Mononuclear cell (primary cell): ENCODE data around the gene ACOT2. TPM values are rescaled to one million over a fixed set of nuclear protein-coding genes. Genes with fewer than 3 reads are reported as not detected.
A peak's percentile ranks its signal among the peaks of the same experiment; 100 is the strongest.
"Not testable (repeated sequence)": the region's sequence is repeated elsewhere in the genome, so short reads cannot be mapped to it uniquely, and the experiment has no call there.

Experiments used
- H3K27me3 ChIP-seq: 2 replicates; pipeline ENCODE4 v1.6.0; 2011; ENCODE audit warnings: low read length, control low read depth; ENCODE audit not compliant: insufficient read depth
- H3K4me1 ChIP-seq: 2 replicates; pipeline ENCODE4 v1.5.1; 2011; ENCODE audit warnings: mild to moderate bottlenecking, low read length, control low read depth; ENCODE audit not compliant: insufficient read depth
- H3K4me3 ChIP-seq: 2 replicates; pipeline ENCODE4 v1.5.1; 2011; ENCODE audit warnings: mild to moderate bottlenecking, low read length, moderate library complexity
- H3K9me3 ChIP-seq: 2 replicates; pipeline ENCODE4 v1.5.1; 2011; ENCODE audit warnings: low read depth, mild to moderate bottlenecking, control low read depth, low read length
- total RNA-seq: library from RNA; depleted of rRNA; stranded (reverse); fragments of >200 nt; gene quantifications from one replicate; pipeline ENCODE4 v1.2.3, GENCODE V29; 2012

The ACOT2 gene, protein sequence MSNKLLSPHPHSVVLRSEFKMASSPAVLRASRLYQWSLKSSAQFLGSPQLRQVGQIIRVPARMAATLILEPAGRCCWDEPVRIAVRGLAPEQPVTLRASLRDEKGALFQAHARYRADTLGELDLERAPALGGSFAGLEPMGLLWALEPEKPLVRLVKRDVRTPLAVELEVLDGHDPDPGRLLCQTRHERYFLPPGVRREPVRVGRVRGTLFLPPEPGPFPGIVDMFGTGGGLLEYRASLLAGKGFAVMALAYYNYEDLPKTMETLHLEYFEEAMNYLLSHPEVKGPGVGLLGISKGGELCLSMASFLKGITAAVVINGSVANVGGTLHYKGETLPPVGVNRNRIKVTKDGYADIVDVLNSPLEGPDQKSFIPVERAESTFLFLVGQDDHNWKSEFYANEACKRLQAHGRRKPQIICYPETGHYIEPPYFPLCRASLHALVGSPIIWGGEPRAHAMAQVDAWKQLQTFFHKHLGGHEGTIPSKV
- 12.9 TPM for total RNA-seq

DNA sequence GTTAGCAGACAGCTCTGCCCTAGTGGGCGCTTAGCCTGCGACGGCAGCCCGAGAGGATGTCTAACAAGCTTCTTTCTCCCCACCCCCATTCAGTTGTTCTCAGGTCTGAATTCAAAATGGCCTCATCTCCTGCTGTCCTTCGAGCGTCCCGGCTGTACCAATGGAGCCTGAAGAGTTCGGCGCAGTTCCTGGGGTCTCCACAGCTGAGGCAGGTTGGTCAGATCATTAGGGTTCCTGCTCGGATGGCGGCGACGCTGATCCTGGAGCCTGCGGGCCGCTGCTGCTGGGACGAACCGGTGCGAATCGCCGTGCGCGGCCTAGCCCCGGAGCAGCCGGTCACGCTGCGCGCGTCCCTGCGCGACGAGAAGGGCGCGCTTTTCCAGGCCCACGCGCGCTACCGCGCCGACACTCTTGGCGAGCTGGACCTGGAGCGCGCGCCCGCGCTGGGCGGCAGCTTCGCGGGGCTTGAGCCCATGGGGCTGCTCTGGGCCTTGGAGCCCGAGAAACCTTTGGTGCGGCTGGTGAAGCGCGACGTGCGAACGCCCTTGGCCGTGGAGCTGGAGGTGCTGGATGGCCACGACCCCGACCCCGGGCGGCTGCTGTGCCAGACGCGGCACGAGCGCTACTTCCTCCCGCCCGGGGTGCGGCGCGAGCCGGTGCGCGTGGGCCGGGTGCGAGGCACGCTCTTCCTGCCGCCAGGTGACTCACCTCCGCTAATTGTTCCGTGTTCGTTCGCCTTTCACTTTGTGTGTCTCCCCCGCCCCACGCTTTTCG, at the start of gene ACOT2:
TSS of gene ACOT2 (plus strand) at position 29 of the 774 bp plus-strand sequence. CDS start at position 57, 28 bp downstream.
- Histone ChIP-seq H3K4me3 (peak within 1 kb of the TSS; percentile 52), H3K4me1 (peaks cover 33% of the 10 kb centered on the region)
- not testable (repeated sequence) for H3K9me3 ChIP-seq, H3K27me3 ChIP-seq

DNA sequence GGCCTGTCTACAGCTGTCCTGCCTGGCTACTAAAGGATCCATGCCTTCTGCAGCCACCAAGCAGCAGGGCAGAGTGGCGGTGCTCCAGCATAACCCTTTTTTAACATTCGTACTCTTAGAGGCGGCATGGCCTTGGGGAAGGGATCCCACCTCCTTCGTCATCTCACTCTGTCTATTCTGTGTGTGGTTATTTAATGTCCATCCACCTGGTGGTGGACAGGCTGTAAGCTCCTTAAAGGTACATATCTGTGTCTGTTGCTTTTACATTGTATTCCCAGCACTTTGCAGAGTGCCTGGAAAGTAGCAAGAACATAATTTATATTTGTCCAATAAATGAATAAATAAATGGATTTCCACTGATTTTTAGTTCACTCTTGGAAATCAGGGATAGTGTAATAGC, 47.8 kb upstream of the ACOT2 start:
- Histone ChIP-seq H3K4me1 (no peaks in the 10 kb centered on the region), H3K4me3 (no peak overlapping the region), H3K9me3 (no peaks in the 10 kb centered on the region), H3K27me3 (no peaks in the 10 kb centered on the region)

DNA sequence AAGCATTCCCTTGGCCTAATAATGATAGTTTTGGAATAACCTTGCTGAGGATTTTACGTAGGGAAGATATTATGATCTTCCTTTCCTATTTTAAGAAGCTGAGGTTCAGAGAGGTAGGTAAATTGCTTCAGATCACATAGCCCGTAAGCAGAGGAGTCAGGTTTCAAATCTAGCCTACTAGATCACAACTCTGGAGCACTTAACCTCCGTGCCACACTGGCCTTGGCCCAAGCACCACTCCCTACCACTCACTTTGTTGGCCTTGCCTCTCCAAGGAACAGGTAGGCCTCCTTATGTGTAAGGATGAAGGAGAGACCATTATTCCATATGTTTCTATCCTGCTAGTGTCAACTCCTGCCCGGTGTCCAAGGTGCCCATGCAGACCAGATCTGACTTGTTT, 44.5 kb upstream of the ACOT2 start:
- Histone ChIP-seq H3K4me1 (no peaks in the 10 kb centered on the region), H3K4me3 (no peak overlapping the region), H3K27me3 (no peaks in the 10 kb centered on the region), H3K9me3 (no peaks in the 10 kb centered on the region)

DNA sequence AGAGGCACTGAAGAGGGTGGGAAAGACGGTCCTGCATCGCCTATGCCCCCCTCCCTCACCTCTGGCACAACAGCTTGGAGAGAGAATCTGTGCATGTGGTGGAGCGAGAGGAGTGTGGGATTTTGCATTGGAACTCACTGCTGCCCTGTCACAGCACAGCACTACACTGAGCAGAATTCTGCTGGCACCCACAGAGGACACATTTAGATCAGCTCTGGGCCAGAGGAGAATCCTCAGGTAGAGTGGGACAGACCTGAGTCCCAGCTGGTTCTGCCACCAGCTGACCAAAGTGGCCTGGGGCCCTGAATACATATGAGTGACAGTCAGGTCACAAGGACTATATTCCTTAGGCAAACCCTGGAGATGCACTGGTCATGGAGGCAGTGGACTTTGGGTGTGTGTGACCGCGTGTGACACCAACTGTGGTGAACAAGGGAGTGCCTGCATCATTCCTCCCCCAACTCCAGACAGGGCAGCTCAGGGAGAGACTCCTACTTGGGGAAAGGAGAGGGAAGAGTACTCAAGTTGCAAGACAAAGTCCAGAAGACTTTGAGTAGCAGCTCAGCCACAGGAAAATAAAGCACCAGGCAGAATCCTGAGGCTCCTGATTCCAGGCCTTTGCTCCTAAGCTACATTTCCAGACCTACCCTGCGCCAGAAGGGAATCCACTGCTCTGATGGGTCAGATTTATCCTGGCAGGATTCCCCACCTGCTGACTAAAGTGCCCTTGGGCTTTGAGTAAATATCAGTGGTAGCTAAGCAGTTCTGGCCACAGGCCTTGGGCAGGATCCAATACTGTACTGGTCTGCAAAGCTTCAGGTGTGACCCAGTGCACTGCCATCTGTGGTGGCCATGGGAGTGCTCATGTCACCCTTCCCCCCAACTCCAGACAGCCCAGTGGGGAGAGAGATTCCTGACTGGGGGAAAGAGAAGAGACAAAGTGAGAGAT, 42.7 kb upstream of the ACOT2 start:
- H3K9me3 ChIP-seq: no peaks in the 10 kb centered on the region
- H3K27me3 ChIP-seq: no peaks in the 10 kb centered on the region
- no peak overlapping the region for H3K4me3 ChIP-seq
- no peaks in the 10 kb centered on the region for H3K4me1 ChIP-seq

DNA sequence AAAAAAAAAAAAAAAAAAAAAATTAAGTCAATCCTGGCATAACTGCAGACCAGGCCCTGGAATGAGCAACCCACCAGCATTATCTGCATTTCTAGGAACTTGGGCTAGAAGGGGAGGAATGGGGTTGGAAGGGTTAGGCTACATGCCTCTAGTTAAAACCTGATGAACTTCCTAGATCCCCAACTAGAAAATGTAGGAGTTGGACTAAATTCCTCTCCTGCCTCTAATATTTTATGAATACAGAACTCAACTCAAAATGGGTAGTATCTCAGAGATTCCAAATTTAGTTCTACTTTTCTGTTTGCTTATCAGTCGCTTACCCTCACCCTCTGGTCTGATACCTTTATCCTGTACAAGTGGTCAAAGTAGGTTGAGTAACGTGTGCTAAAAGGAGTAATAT, 39.7 kb upstream of the ACOT2 start:
- not testable (repeated sequence) for H3K4me1 ChIP-seq, H3K4me3 ChIP-seq, H3K9me3 ChIP-seq, H3K27me3 ChIP-seq

DNA sequence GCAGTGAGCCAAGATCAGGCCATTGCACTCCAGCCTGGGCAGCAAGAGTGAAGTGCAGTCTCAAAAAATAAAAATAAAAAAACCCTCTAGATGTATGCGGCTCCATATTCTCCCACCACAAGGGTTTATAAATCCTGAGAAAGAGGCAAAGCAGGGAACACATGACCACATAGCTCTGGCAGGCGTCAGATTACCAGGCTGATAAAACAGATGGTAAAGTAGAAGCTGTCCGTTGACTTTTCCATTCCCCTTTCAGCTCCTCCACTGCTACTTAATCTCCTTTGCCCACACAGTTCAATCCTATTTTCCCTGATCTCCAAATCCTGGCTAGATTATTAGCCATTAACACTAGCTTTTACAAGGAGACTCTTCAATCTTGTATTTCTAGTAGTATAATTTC, 37.0 kb upstream of the ACOT2 start:
- H3K4me3 ChIP-seq, H3K27me3 ChIP-seq, H3K9me3 ChIP-seq, H3K4me1 ChIP-seq: not testable (repeated sequence)

DNA sequence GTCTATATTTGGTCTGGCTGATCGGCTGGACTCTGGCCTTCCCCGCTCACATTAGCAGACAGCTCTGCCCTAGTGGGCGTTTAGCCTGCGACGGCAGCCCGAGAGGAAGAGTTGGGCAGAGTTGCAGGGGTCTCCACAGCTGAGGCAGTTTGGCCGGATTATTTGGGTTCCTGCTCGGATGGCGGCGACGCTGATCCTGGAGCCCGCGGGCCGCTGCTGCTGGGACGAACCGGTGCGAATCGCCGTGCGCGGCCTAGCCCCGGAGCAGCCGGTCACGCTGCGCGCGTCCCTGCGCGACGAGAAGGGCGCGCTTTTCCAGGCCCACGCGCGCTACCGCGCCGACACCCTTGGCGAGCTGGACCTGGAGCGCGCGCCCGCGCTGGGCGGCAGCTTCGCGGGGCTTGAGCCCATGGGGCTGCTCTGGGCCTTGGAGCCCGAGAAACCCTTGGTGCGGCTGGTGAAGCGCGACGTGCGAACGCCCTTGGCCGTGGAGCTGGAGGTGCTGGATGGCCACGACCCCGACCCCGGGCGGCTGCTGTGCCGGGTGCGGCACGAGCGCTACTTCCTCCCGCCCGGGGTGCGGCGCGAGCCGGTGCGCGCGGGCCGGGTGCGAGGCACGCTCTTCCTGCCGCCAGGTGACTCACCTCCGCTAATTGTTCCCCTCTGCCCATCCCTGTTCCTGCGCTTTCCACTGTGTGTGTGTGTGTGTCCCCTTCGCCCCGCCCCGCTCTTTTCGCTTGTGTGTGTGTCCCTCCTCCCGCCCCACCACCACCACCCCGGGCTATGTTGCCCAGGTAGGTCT, 31.6 kb upstream of the ACOT2 start:
- H3K9me3 ChIP-seq, H3K27me3 ChIP-seq: not testable (repeated sequence)
- Histone ChIP-seq H3K4me3 (peak overlapping the region; percentile 8), H3K4me1 (peaks cover 13% of the 10 kb centered on the region)

DNA sequence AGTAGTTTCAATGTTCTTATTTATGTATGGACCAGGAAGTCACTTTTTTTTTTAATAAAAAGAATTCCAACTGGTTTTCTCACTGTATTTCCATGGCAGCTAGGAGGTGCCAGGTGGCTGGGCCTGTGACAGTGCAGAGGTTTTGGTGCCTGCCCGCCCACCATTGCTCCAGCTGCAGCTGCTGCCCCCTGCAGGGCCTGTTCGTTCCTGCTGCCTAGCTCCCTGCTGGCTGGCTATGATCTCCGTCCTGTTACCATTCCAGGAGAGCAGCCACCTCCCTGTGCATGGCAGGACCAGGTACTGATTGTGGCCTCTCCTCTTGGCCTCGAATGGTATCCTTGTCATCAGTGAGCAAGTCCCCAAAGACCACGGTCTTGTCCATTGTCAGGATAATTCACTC, 30.0 kb upstream of the ACOT2 start:
- H3K4me1 ChIP-seq: peaks cover 13% of the 10 kb centered on the region
- not testable (repeated sequence) for H3K9me3 ChIP-seq, H3K4me3 ChIP-seq

DNA sequence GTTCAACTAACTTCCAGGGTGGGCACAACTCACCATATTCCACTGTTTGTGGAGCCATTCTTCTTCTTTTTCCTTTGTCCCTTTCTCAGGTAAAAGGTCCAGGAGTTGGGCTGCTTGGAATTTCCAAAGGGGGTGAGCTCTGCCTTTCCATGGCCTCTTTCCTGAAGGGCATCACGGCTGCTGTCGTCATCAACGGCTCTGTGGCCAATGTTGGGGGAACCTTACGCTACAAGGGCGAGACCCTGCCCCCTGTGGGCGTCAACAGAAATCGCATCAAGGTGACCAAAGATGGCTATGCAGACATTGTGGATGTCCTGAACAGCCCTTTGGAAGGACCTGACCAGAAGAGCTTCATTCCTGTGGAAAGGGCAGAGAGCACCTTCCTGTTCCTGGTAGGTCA, 26.1 kb upstream of the ACOT2 start:
- H3K4me3 ChIP-seq, H3K9me3 ChIP-seq, H3K27me3 ChIP-seq, H3K4me1 ChIP-seq: not testable (repeated sequence)

More for the DNA sequence above, 30.0 kb upstream of the ACOT2 start:
- not testable (repeated sequence) for H3K27me3 ChIP-seq

DNA sequence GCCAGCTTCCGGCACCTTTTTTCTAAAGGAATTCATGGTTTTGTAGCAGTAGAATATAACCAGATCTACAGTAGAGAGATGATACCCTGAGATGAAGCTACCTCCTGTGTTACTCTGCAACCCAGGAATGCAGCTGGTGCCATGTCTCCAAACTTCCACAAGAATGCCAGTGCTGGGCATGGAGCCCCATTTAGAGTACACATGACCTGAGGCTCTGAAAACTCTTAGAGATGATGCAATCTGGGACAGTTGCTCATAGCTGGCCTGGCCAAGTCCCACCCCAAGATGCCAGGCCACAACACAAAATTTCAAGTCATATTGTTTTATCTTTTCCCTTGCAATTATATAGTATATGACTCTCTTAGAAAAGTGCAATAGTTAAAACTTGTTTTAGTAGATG, 23.7 kb upstream of the ACOT2 start:
- not testable (repeated sequence) for H3K9me3 ChIP-seq, H3K4me3 ChIP-seq, H3K4me1 ChIP-seq, H3K27me3 ChIP-seq

DNA sequence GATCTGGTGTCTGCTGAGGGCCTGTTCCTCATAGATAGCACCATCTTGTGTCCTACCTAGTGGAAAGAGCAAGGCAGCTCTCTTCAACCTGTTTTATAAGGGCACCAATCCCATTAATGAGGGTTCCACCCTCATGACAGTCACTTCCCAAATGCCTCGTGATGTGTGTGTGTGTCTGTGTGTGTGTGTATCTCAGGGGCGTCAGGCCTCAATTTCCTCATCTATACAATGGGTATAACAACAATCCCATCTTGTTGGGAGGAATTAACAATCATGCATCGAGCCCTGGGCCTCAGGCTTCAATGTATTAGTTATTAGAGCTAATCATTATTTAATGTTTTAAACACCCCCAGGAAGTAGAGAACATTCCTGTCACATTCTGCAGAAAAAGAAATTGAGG, 19.9 kb upstream of the ACOT2 start:
- H3K4me1 ChIP-seq, H3K27me3 ChIP-seq, H3K9me3 ChIP-seq, H3K4me3 ChIP-seq: not testable (repeated sequence)

DNA sequence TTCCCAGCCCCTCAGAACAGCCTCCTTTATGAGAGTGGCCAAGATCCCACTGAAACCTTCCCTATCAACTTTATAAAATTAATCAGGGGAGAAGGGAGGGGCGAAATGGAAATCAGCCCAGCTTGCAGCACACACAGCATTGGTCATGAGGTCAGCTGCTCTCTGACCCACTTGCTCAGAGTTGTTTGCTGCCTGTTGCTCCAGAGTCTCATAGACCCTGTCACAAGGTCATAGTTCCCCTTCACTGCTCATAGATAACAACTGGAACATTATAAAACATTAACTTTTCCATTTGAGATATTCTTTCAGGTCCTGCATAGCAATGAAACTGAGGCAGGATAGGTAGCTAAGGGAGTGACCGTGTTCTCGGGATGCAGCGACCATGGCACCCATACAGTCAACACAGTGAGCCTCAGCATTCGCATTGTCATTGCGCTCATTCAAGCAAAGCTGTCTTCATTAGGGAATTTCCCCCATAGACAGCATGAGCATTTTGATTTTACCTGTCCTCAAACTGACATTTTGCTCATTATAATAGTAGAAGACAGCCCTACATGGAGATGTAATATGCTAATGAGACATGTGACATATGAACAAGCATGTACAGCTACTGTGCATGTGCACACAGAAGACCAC, 19.0 kb upstream of the ACOT2 start:
- not testable (repeated sequence) for H3K27me3 ChIP-seq, H3K4me1 ChIP-seq, H3K4me3 ChIP-seq, H3K9me3 ChIP-seq

DNA sequence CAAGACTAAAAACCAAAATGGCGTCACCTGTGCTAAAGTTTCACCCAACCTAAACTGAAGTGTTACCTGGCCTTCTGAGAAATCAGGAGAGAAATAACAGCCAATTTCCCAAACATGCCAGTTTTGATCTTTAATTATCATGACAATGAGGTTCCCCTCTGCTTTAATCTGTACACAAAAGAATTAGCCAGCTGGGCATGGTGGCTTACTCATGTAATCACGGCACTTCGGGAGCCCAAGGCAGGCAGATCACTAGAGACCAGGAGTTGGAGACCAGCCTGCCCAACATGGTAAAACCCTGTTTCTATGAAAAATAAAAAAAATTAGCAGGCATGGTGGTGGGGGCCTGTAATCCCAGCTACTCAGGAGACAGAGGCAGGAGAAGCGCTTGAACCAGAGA, 15.2 kb upstream of the ACOT2 start:
- H3K27me3 ChIP-seq: no peaks in the 10 kb centered on the region
- H3K9me3 ChIP-seq: no peaks in the 10 kb centered on the region
- H3K4me1 ChIP-seq: no peaks in the 10 kb centered on the region
- no peak overlapping the region for H3K4me3 ChIP-seq

DNA sequence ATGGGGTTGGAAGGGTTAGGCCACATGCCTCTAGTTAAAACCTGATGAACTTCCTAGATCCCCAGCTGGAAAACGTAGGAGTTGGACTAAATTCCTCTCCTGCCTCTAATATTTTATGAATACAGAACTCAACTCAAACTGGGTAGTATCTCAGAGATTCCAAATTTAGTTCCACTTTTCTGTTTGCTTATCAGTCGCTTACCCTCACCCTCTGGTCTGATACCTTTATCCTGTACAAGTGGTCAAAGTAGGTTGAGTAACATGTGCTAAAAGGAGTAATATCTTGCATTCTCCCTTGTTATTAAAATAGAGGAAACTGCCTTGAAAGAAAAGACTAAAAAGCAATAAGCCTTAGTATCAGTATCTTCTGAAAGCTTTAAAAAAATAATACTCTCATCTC, 11.8 kb upstream of the ACOT2 start:
- not testable (repeated sequence) for H3K9me3 ChIP-seq, H3K27me3 ChIP-seq, H3K4me3 ChIP-seq, H3K4me1 ChIP-seq
